Neural progenitor cell (in vitro differentiated cells): ENCODE data around the gene PTPRCAP.

Experiments used
- CTCF ChIP-seq: fragments of 200-600 bp; sonication (generic); IDR thresholded peaks from 2 replicates; pipeline ENCODE4 v1.5.1; 2017; ENCODE audit warnings: antibody characterized with exemption, mild to moderate bottlenecking
- EZH2 ChIP-seq: fragments of 200-600 bp; sonication (generic); IDR thresholded peaks from 2 replicates; pipeline ENCODE4 v1.6.1; 2017; ENCODE audit warnings: antibody characterized with exemption, mild to moderate bottlenecking, moderate library complexity
- EZH2phosphoT487 ChIP-seq: fragments of 200-600 bp; sonication (generic); IDR thresholded peaks from 2 replicates; pipeline ENCODE4 v1.6.1; 2017; ENCODE audit warnings: antibody characterized with exemption

- no peak for TF ChIP-seq CTCF
- no peak for TF ChIP-seq EZH2
- no peak for TF ChIP-seq EZH2phosphoT487
Observed at GRCh38 chr11:67416416-67417335, 20.8 kb downstream of the PTPRCAP start.
